T follicular helper cell (primary cell): ENCODE measurements around the gene CDK11A.
"Not testable (repeated sequence)": the region's sequence is repeated elsewhere in the genome, so short reads cannot be mapped to it uniquely, and the experiment has no call there.

Experiments
- DNase-seq: peaks from one replicate; pipeline ENCODE4 v3.0.0-alpha.2; 2020; ENCODE audit warnings: low read depth

Gene CDK11A

DNA sequence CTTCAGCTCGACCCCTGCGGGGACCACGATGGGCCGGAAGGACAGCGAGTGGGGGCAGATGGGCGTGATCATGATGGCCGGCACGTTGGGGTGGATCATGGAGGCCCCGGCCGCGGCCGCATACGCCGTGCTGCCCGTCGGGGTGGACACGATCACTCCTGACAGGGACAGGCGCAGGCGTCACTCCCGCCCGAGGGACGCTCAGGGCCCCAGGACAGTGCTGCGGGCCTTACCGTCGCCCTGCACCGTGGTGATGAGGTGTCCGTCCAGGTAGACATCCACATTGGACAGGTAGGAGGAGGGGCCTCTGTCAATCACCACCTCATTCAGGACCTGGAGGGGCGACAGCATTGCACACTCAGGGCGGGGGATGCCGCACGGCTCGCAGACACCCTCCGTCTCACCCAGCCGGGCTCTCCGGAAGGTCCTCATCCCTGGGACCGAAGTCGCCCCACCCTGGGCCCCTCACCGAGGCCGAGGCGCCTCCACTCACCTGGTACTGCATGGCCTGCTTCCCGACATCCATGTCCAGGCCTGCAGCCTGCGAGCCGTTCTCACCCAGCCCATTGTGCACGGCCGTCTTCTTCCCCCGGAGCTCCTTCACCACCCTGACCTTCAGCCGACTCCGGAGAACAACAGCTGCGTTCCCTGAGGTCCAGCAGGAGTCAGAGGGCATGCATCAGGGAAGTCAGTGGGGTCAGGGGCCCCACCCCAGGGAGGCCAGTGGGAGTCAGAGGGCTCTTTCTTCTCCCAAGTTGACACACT lies 30.1 kb upstream of the CDK11A start:
- DNase-seq = no peak

DNA sequence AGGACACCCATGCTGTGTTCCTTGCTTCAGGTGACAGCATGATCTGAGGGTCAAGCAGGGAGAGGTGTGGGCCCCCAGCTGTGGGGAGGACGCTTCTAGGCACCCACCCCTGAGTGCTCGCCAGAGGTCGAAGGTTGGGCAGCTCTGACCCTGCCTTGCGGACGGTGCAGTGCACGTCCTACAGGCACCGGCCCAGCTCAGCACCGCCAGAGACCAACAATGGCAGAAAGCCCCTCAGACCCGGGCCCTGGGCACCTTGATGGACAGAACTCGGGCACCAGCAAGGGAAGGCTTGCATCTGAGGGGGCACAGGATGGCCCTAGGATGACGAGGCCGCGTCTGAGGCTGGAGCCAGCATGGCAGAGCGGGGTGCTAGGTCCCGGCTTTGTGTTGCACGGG lies 29.4 kb upstream of the CDK11A start:
- no peak for DNase-seq

DNA sequence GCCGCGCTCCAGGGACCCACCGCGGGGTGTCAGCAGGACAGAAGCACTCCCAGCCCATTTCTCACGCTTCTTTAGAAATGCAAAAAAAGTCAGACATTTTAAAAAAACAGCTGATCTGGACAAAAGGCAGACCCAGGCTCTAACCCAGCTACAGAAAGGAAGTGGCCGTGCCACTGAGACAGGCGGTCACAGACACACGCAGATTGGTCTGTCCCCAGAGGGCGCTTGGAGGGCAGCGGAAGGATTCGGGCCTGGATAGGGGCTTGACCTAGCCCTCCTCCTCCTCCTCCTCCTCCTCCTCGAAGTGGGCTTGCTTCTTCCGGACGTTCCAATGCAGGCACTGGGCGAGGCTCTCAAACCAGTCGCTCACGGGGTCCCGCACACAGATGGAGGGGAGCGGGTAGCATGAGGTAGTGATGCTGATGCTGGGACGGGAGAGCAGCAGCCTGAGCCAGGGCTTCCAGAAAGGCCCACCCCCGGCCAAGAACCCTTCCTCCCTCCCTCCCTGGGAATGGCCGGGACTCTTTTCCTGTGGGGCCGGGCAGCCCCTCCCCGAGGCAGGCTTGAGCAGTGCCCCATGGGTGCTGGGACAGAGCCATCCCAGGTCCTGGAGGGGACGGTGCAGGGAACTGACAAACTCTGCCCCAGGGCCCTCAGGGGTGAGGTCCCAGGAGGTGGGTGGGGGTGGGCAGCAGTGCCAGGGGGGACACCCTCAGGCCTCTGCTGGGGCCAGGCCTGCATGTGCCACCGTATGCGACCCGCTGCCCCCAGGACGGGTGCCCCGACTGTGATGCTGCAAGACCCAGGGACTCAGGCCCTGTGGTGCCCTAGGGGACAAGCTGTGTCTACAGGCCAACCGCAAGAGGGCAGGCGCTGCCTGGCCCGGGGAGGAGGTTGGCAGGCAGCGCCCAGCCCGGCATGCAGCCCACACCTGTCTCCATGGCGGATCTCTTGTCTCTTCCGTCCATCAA lies 28.8 kb upstream of the CDK11A start:
- no peak for DNase-seq

DNA sequence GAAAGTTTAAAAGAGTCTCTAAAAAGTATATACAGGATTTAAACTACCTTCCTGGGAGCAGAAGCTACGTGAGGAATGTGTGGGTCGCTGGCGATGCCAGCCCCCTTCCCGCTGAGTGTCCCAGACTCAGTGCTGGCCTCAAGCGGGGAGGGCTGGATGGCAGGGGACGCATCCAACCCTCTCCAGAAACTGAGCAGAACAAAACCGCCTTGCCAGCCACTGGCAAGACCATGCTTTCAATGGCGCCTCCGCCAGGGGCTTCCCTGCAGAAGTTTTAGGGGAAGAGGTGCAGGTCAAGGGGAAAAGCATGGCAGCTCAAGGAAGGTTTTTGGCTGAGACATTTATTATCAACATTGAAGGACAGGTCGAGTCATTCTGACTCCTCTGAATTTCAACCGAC lies 28.0 kb upstream of the CDK11A start:
- DNase-seq = no peak

- DNase-seq = not testable (repeated sequence)
Measured at GRCh38 chr1:1749941-1750340, 25.8 kb upstream of the CDK11A start.

DNA sequence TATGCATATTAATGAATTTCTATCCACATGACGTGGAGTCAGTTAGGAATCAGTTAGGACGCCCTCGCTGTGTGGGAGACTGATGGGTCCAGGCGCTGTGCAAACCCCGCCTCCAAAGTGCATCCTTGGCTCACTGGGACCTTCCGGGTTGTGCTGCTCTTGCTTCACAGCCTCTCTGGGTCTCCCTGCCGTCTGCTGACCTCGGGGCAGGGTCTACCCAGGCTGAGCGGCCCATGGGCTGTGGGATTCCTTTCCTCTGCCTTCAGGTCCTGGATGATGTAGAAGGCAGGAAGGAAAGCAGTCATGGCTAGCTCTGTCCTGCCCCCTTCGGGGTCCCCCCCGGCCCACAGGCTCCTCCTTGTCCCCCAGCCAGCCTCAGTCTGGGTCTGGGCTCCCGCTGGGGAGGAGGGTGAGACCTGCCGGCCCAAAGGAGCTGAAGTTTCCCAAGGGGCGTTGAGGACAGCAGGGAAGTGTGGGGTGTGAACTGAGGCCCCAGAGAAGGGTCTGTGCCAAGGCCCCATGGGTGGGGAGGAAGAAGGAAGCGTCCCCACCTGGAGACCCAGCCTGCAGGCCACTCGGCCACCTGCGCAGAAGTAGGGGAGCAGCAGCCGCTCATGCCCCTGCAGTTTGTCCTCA lies 24.6 kb upstream of the CDK11A start:
- DNase-seq = no peak

GRCh38 chr1:1746566-1746909 lies 22.4 kb upstream of the CDK11A start:
- not testable (repeated sequence) for DNase-seq

DNA sequence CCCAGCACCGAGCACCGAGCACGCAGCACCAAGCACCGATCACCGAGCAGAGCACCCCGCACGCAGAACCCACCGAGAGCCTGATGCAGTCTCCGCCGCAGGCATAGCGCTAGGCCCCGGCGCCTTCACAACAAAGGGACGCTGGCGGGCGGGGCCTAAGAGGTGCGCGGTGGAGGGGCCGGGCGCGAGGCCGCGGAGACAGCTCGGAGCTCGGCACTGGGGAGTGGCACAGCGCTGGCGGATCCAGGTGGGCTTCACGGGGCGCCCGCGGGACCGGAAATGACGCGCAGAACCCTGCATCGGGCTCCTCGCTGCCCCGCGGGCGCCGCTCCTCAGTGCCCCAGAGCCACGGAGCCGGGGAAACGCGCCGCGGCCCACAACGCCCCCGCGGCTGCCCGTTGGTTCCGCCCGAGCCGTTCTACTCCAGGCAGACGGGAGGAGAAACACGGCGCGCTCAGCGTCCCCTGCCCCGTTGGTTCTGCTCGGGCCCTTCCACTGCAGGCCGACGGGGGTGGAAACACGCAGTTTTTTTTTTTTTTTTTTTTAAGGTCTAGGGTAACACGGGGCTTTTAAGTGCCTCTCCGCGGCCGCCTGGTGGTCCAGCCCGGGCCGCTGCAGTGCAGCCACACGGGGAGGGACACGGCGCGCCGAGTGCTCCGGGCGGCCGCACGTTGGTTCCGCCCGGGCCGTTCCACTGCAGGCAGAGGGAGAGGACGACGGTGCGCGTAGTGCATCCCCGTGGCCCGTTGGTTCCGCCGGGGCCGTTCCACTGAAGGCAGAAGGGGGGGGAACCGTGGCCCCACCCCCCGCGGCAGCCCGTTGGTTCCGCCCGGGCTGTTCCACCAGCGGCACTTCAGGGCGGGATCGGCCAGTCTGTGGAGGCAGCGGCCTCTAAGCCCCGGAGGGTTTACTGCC lies 21.8 kb upstream of the CDK11A start:
- DNase-seq = peak; percentile 83

GRCh38 chr1:1742529-1742928 lies 18.4 kb upstream of the CDK11A start:
- DNase-seq = not testable (repeated sequence)

DNA sequence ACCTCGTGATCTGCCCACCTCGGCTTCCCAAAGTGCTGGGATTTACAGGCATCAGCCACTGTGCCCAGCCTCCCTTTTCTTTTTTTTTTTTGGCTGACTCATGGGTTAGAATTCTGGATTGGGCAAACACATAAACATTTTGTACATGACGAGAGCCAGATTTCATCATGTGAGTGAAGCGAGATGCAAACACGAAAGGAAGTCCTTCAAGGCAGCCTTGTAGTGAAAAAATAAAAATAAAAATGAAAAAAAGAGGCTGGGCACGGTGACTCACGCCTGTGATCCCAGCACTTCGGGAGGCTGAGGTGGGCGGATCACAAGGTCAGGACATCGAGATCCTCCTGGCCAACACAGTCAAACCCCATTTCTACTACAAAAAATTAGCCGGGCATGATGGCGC lies 16.9 kb upstream of the CDK11A start:
- not testable (repeated sequence) for DNase-seq

DNA sequence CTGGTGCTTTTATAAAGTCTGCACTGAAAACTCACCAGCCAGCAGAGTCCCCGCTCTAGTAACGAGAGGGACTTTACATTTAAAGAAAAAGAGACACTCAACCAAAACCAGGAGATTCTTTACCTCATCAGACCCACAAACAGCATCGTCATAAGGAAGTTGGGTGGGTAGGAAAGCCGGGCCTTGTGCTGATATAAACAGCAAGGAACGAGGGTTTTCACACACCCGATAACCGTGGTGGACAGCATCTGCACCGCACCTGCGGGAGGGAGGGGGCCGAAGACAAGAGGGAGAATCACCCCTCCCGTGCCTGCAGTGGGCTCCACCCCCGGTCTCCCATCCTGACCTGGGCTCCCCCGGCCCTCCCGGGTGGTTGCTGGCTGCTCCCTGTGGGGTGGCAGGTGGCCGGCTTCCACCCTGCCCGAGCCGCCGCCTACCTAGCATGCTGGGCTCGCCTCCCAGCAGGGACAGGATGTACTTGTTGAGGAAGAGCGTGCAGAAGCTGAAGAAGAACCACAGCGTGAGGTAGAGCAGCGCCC lies 14.7 kb upstream of the CDK11A start:
- not testable (repeated sequence) for DNase-seq

DNA sequence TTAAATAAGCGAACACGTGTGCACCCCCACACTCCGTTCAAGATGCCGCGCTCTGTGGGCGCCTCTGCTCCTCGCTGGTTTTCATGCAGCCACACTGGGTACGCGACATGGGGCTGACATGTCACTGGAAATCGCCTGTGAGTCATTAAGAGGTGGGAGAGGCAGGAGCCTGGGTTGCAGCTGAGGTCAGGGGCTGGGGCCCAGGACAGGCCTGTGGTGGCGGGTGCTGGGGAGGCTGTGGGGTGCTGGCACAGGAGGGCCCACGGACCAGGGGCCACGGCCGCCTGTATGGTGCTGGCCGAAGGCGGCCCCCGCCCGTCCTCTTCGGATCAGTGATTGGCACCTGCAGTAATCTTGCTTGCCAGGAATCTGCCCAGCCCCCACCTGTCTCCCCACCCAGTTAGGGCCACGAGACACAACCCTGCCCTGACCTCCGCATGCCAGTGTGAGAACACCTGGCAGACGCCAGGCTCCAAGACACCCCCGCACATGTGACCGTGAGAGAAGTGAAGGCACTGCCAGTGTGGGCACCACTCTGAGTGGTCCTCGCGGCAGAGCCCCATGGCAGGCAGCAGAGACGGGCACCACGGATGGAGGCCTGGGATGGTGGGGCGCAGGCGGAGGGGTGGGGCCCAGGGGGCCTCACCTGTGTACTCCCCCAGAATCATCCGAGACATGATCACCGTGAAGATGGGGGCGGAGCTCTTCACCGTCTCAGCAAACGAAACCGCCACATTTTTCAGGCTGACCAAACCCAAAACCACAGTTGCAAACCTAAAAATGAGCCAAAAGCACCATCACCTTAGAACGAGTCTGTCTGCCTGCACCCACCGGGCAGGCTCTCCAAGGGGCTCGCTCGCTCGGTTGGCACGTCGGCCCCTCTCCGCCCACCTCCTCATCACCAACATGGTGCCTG lies 13.8 kb upstream of the CDK11A start:
- DNase-seq = not testable (repeated sequence)

DNA sequence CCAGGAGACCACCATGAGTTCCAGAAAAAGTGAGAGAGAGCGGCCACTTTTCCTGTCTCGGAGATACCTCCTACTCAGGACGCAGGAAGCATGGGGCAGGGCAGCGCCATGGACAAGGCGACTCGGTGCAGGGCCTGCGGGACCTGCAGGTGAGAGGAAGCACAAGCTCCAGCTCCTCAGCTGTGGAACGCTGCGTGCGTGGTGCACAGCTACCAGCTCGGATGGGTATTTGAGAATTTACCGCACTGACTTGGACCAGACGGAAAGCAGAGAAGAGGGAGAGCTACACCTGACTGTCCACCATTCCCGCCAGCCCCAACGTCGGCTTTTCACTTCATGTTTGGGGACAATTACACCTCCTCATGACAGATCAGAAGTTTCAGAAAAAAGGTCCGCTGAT lies 8.2 kb upstream of the CDK11A start:
- DNase-seq = no peak

- no peak for DNase-seq
Measured at GRCh38 chr1:1730870-1731269, 6.7 kb upstream of the CDK11A start.

- DNase-seq = not testable (repeated sequence)
Measured at GRCh38 chr1:1730230-1730629, 6.1 kb upstream of the CDK11A start.

DNA sequence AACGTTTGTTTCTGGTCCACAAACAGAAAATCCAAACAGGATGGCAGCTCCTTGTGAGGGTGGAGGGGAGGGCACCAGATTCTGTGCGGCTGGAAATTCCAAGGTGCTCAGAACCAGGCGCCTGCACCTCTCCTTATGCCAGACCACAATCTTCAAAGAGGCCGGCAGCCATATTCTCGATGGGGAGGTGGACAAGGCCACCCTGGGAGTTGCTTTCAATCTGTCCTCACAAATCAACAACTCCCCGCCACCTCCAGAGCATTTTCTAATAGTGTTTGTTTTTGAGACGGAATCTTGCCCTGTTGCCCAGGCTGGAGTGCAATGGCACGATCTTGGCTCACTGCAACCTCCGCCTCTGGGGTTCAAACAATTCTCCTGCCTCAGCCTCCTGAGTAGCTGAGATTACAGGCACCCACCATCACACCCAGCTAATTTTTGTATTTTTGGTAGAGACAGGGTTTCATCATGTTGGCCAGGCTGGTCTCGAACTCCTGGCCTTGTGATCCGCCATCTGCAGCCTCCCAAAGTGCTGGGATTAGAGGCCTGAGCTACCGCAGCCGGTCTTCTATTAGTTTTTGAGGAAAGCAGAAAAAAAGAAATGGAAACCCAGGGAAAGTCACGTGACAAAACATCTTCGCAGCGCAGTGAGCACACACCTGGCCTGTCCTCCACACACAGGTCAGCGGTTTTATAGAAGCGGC lies 5.1 kb upstream of the CDK11A start:
- not testable (repeated sequence) for DNase-seq

GRCh38 chr1:1728308-1729005 lies 4.3 kb upstream of the CDK11A start:
- not testable (repeated sequence) for DNase-seq

- not testable (repeated sequence) for DNase-seq
Measured at GRCh38 chr1:1727131-1727651, 3.0 kb upstream of the CDK11A start.

DNA sequence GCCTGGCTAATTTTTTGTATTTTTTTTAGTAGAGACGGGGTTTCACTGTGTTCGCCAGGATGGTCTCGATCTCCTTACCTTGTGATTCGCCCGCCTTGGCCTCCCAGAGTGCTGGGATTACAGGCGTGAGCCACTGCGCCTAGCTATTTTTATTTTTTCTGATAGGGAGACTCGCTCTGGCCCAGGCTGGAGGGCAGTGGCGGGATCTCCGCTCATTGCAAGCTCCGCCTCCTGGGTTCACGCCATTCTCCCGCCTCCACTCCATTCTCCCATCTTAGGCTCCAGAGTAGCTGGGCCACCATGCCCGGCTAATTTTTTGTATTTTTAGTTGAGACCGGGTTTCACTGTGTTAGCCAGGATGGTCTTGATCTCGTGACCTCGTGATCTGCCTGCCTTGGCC lies 1.9 kb upstream of the CDK11A start:
- DNase-seq = not testable (repeated sequence)
